IMR-90 (cell line): ENCODE measurements around the gene ZDHHC14. TPM values are rescaled to one million over a fixed set of nuclear protein-coding genes. Genes with fewer than 3 reads are reported as not detected.

Experiments
- ATAC-seq: fragments of 200-7000 bp; cut with Tn5 transposase; 2 replicates; pipeline ENCODE4 v1.9.1; 2020; ENCODE audit warnings: low read depth, mild to moderate bottlenecking, moderate library complexity
- BruUV-seq: library from RNA; stranded (reverse); fragments of 400-500 nt; replicated peaks from 2 replicates; lab custom pipeline; 2021; lab: Mats Ljungman, UMichigan
- CTCF ChIA-PET: fragments of 300-600 bp; formaldehyde crosslinking; extraction: SDS; loops from one replicate; lab custom pipeline; 2021; ENCODE audit warnings: antibody characterized with exemption; lab: Yijun Ruan, JAX
- POLR2A ChIA-PET: fragments of 300-600 bp; sonication (Branson Sonifier 250); formaldehyde crosslinking; loops from one replicate; lab custom pipeline; 2022; ENCODE audit warnings: antibody characterized with exemption; ENCODE audit not compliant: unreplicated experiment; lab: Charles Lee
- DNase-seq: peaks from one replicate; pipeline ENCODE4 v3.0.0; 2013
- H2AFZ ChIP-seq: replicated peaks from 2 replicates; pipeline ENCODE3; 2013; ENCODE audit warnings: low read length, mild to moderate bottlenecking; ENCODE audit not compliant: poor library complexity
- H2AK5ac ChIP-seq: 2 replicates; pipeline ENCODE4 v1.6.1; 2013; ENCODE audit warnings: low read depth, low read length, inconsistent platforms
- H2AK9ac ChIP-seq: replicated peaks from 2 replicates; pipeline ENCODE3; 2013; ENCODE audit warnings: mild to moderate bottlenecking, low read depth, low read length, moderate library complexity; ENCODE audit not compliant: poor library complexity
- H2BK120ac ChIP-seq: 2 replicates; pipeline ENCODE4 v1.6.1; 2013; ENCODE audit warnings: low read depth, low read length, inconsistent platforms
- H2BK15ac ChIP-seq: 3 replicates; pipeline ENCODE4 v1.6.1; 2013; ENCODE audit warnings: low read depth, low read length, inconsistent platforms
- H2BK20ac ChIP-seq: 2 replicates; pipeline ENCODE4 v1.6.1; 2013; ENCODE audit warnings: low read depth, mild to moderate bottlenecking, inconsistent platforms, low read length, moderate library complexity
- H2BK5ac ChIP-seq: 2 replicates; pipeline ENCODE4 v1.6.1; 2013; ENCODE audit warnings: mild to moderate bottlenecking, low read depth, low read length, inconsistent platforms; ENCODE audit not compliant: poor library complexity, severe bottlenecking
- H3K14ac ChIP-seq: replicated peaks from 2 replicates; pipeline ENCODE4 v1.6.1; 2013; ENCODE audit warnings: low read depth, low read length, inconsistent platforms
- H3K18ac ChIP-seq: 2 replicates; pipeline ENCODE4 v1.6.1; 2013; ENCODE audit warnings: low read depth, low read length, control low read depth
- H3K23ac ChIP-seq: 2 replicates; pipeline ENCODE4 v1.6.1; 2013; ENCODE audit warnings: low read depth, low read length, inconsistent platforms
- H3K27ac ChIP-seq: 2 replicates; pipeline ENCODE4 v1.5.1; 2013; ENCODE audit warnings: mild to moderate bottlenecking, control low read depth, low read length; ENCODE audit not compliant: insufficient read depth
- H3K27me3 ChIP-seq: 2 replicates; pipeline ENCODE4 v1.6.1; 2013; ENCODE audit warnings: low read length; ENCODE audit not compliant: control insufficient read depth, insufficient read depth
- H3K36me3 ChIP-seq: 2 replicates; pipeline ENCODE4 v1.6.1; 2013; ENCODE audit warnings: low read length, mixed read lengths; ENCODE audit not compliant: control insufficient read depth, insufficient read depth
- H3K4ac ChIP-seq: 2 replicates; pipeline ENCODE4 v1.6.1; 2013; ENCODE audit warnings: low read depth, low read length, inconsistent platforms
- H3K4me1 ChIP-seq: 2 replicates; pipeline ENCODE4 v1.6.1; 2013; ENCODE audit warnings: low read length, mixed read lengths; ENCODE audit not compliant: control insufficient read depth, insufficient read depth
- H3K4me2 ChIP-seq: 2 replicates; pipeline ENCODE4 v1.6.1; 2013; ENCODE audit warnings: low read depth, mild to moderate bottlenecking, control low read depth, low read length, moderate library complexity
- H3K4me3 ChIP-seq: 2 replicates; pipeline ENCODE4 v1.5.1; 2013; ENCODE audit warnings: low read depth, mild to moderate bottlenecking, control low read depth, low read length, moderate library complexity; ENCODE audit not compliant: insufficient read depth
- H3K56ac ChIP-seq: 2 replicates; pipeline ENCODE4 v1.6.1; 2013; ENCODE audit warnings: low read length, inconsistent platforms; ENCODE audit not compliant: insufficient read depth; ENCODE audit errors: extremely low read depth
- H3K79me1 ChIP-seq, 2 experiments: 2 replicates each; pipeline ENCODE4 v1.6.1; 2013; ENCODE audit warnings: low read length in 2 of 2, inconsistent platforms in 1 of 2, low read depth in 1 of 2
- H3K9ac ChIP-seq: 2 replicates; pipeline ENCODE4 v1.6.1; 2013; ENCODE audit warnings: low read depth, low read length, control low read depth
- H3K9me1 ChIP-seq: 2 replicates; pipeline ENCODE4 v1.6.1; 2013; ENCODE audit warnings: low read length, inconsistent platforms; ENCODE audit not compliant: insufficient read depth
- H3K9me3 ChIP-seq: 2 replicates; pipeline ENCODE4 v1.6.1; 2013; ENCODE audit warnings: low read length; ENCODE audit not compliant: control insufficient read depth, insufficient read depth
- H4K20me1 ChIP-seq: 2 replicates; pipeline ENCODE4 v1.6.1; 2013; ENCODE audit warnings: low read length, inconsistent platforms; ENCODE audit not compliant: insufficient read depth
- H4K5ac ChIP-seq: 2 replicates; pipeline ENCODE4 v1.6.1; 2013; ENCODE audit warnings: mild to moderate bottlenecking, low read depth, low read length, control low read depth
- H4K8ac ChIP-seq, 2 experiments: 2 replicates each; pipeline ENCODE4 v1.6.1; 2013; ENCODE audit warnings: low read depth in 2 of 2, low read length in 2 of 2, control low read depth in 1 of 2, inconsistent platforms in 1 of 2
- H4K91ac ChIP-seq: 2 replicates; pipeline ENCODE4 v1.6.1; 2013; ENCODE audit warnings: low read depth, low read length, inconsistent platforms; ENCODE audit not compliant: insufficient read depth
- BHLHE40 ChIP-seq: fragments of 150-350 bp; IDR thresholded peaks from 2 replicates; pipeline ENCODE4 v1.6.1; 2016; ENCODE audit warnings: mild to moderate bottlenecking, low read depth, low read length
- FOS ChIP-seq: fragments of 150-350 bp; IDR thresholded peaks from 2 replicates; pipeline ENCODE4 v1.6.1; 2016; ENCODE audit warnings: low read depth, low read length
- MAFK ChIP-seq: IDR thresholded peaks from 2 replicates; pipeline ENCODE4 v1.6.1; 2012; ENCODE audit warnings: low read depth, low read length, improper control_type of control experiment
- NFE2L2 ChIP-seq: fragments of 150-350 bp; IDR thresholded peaks from 2 replicates; pipeline ENCODE4 v1.6.1; 2016; ENCODE audit warnings: low read depth, mild to moderate bottlenecking, low read length
- POLR2A ChIP-seq: IDR thresholded peaks from 2 replicates; pipeline ENCODE4 v1.6.1; 2012; ENCODE audit warnings: mild to moderate bottlenecking, low read depth, low read length
- RAD21 ChIP-seq: IDR thresholded peaks from 2 replicates; pipeline ENCODE4 v1.6.1; 2012; ENCODE audit warnings: low read length, improper control_type of control experiment
- SMC3 ChIP-seq: fragments of 150-350 bp; IDR thresholded peaks from 2 replicates; pipeline ENCODE4 v1.6.1; 2016; ENCODE audit warnings: low read depth, mild to moderate bottlenecking, antibody characterized with exemption, low read length, moderate library complexity
- WGBS, 2 experiments: methylation state at CpG; one replicate each; pipeline versions ENCODE4 v1.1.5 to v1.1.7; 2013; ENCODE audit warnings: missing lambda C conversion rate in 2 of 2; ENCODE audit not compliant: insufficient read length in 1 of 2; ENCODE audit errors: extremely low coverage in 2 of 2; 5-methylcytosine and 5-hydroxymethylcytosine counted together
- dilution Hi-C: fragments of 300-500 bp; cut with HindIII; formaldehyde crosslinking; loops from one replicate; pipeline ENCODE4 v1.14.3; 2018; ENCODE audit warnings: low sequenced_read_pairs; ENCODE audit not compliant: unreplicated experiment
- in situ Hi-C: fragments of 300-500 bp; cut with MboI; formaldehyde crosslinking; loops from 3 replicates; pipeline ENCODE4 v1.14.3; 2019; ENCODE audit warnings: low sequenced_read_pairs, inconsistent platforms, mixed read lengths
- intact Hi-C: fragments of 100-400 bp; cut with micrococcal nuclease; formaldehyde crosslinking; loops from 2 replicates; pipeline ENCODE4 v1.10.0; 2022
- polyA plus RNA-seq, 3 experiments: library from polyadenylated mRNA; depleted of rRNA; stranded (reverse); fragments of >200 nt; gene quantifications; 2 replicates each; pipeline ENCODE4 v1.2.3, GENCODE V29; 2012; ENCODE audit warnings: low replicate concordance in 1 of 3
- total RNA-seq: library from RNA; depleted of rRNA; stranded (reverse); fragments of >200 nt; gene quantifications from 2 replicates; pipeline ENCODE4 v1.2.3, GENCODE V29; 2012

ZDHHC14 gene
- total and polyA plus RNA-seq, 2 of the 4 experiments (the other 2 are of a cell fraction), result 0.90 to 2.0 TPM

DNA sequence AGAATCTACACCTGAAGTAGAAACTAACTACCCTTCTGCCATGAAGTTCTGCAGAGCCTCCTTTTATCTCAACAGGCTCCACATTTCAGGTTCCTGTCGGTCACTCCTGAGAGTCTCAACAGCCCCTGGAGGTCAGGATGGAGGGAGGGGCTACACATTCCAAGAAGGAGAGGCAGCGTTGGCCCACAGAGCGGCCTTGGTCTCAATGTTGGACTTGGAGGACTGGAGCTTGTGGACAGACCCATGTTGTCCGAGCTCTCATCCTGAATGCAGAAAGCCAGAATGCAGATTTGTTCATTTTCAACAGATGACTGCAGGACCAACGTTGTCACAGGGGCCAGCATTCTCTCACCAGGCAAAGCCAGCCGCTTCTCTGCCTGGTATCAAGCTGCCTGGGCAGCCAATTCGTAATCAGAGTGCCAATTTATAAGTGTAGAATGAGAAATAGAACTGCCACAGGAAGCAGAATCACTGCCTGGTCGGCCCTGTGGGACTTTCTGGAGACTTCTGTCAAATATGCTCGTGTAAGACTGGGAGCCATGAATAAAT is 229.5 kb downstream of the ZDHHC14 start:
- TF ChIP-seq POLR2A, result no peak
- no peak for TF ChIP-seq MAFK
- no peak for TF ChIP-seq NFE2L2
- TF ChIP-seq RAD21, result no peak
- no peak for TF ChIP-seq FOS
- no peak for TF ChIP-seq SMC3
- no peak for TF ChIP-seq BHLHE40
- Histone ChIP-seq H4K5ac (no peak overlapping the region), H3K79me1 (no peaks in the 10 kb centered on the region), H4K8ac (no peak overlapping the region), H2BK15ac (no peak overlapping the region), H2BK5ac (no peak overlapping the region), H3K18ac (no peak overlapping the region), H2AK9ac (no peak overlapping the region), H3K9me3 (no peaks in the 10 kb centered on the region), H3K36me3 (no peaks in the 10 kb centered on the region), H3K9ac (no peak overlapping the region), H2BK20ac (no peak overlapping the region), H2AK5ac (peak overlapping the region; percentile 18), H3K4me1 (peaks cover 22% of the 10 kb centered on the region), H3K4me2 (no peak overlapping the region), H3K56ac (no peak overlapping the region), H2BK120ac (no peak overlapping the region), H3K27ac (no peak overlapping the region), H3K4me3 (no peak overlapping the region), H3K4ac (no peak overlapping the region), H4K20me1 (no peaks in the 10 kb centered on the region), H2AFZ (no peak overlapping the region), H3K14ac (no peak overlapping the region), H3K9me1 (peaks cover 6% of the 10 kb centered on the region; the same call in 1 of the 2 replicates), H3K23ac (no peak overlapping the region), H3K27me3 (no peaks in the 10 kb centered on the region), H4K91ac (no peak overlapping the region)
- dilution Hi-C loops (no loop called here), in situ Hi-C loops (no loop called here), intact Hi-C loops (loop anchor here (5.0 kb wide), 2 partner anchors 228 to 288 kb away; partner anchors contain the start of genes TMEM242 and ZDHHC14)
- no CpG with 5 or more reads among the region's 9 CpGs for WGBS, 2 experiments
- ChIA-PET CTCF (no interaction called here), POLR2A (no interaction called here)
- no peak for DNase-seq
- BruUV-seq, result no TSS peak
- ATAC-seq, result no peak
